GM18526 (cell line): ENCODE measurements around the gene ERCC2.

Source experiments
- POLR2A ChIP-seq: IDR thresholded peaks from 3 replicates; pipeline ENCODE4 v1.6.1; 2011; ENCODE audit not compliant: insufficient read length; ENCODE audit errors: extremely low read depth

ERCC2 gene

GRCh38 chr19:45370410-45371204 is at the start of gene ERCC2:
Gene ERCC2, minus strand, starts transcription at chr19:45370573. Its CDS starts 33 bp downstream, at chr19:45370540.
- peak; percentile 48 for TF ChIP-seq POLR2A

GRCh38 chr19:45419895-45420294 is 49.5 kb upstream of the ERCC2 start:
- TF ChIP-seq POLR2A, result no peak

- no peak for TF ChIP-seq POLR2A
Measured at GRCh38 chr19:45419396-45419795, 49.0 kb upstream of the ERCC2 start.

DNA sequence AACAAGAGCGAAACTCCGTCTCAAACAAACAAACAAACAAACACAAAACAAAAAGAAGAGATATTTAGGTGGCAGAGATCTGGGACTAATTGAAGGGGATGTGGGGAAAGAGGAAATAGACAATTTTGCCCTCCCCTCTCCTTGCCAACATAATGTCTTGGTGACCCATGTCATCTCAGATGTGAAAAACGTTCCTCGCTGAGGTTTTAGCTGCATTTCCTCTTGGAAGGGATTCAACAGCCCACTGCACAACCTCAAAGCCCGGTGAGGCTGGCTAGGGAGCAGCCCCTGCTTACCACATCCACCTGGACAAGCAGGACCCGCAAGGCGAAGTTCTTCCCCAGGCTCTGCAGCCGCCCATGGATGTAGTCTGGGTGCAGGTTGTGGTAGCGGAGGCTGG is 48.4 kb upstream of the ERCC2 start:
- no peak for TF ChIP-seq POLR2A

DNA sequence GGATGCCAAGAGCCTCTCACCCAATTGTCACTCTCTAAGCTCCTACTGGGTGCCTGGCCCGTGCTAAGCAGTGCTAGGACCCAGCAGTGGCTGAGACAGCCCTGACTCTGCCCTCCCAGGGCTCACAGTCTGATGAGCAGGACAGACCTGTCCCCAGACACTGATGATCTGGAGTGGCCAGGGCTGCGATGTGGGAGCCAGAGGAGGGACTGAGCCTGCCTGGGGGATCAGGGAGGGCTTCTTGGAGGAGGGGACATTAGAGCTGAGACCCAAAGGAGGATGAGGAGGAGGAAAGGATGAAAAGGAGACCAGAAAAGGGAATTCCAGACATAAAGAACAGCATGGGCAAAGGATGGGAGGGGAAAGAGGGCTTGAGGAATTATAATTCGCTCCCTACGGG is 46.8 kb upstream of the ERCC2 start:
- TF ChIP-seq POLR2A, result no peak

- TF ChIP-seq POLR2A, result no peak
Measured at GRCh38 chr19:45414468-45414867, 44.1 kb upstream of the ERCC2 start.

- TF ChIP-seq POLR2A, result no peak
Measured at GRCh38 chr19:45413497-45413896, 43.1 kb upstream of the ERCC2 start.

GRCh38 chr19:45409557-45409920 is 39.2 kb upstream of the ERCC2 start:
- no peak for TF ChIP-seq POLR2A

DNA sequence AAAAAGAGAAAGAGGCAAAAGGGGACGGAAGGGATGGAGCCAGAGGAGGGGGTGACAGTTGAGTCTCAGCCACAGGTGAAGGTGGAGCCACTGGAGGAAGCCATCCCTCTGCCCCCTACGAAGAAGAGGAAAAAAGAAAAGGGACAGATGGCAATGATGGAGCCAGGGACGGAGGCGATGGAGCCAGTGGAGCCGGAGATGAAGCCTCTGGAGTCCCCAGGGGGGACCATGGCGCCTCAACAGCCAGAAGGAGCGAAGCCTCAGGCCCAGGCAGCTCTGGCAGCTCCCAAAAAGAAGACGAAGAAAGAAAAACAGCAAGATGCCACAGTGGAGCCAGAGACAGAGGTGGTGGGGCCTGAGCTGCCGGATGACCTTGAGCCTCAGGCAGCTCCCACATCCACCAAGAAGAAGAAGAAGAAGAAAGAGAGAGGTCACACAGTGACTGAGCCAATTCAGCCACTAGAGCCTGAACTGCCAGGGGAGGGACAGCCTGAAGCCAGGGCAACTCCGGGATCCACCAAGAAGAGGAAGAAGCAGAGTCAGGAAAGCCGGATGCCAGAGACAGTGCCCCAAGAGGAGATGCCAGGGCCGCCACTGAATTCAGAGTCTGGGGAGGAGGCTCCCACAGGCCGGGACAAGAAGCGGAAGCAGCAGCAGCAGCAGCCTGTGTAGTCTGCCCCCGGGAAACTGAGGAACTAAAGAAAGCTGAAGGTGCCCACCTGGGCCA is 38.6 kb upstream of the ERCC2 start:
- no peak for TF ChIP-seq POLR2A

DNA sequence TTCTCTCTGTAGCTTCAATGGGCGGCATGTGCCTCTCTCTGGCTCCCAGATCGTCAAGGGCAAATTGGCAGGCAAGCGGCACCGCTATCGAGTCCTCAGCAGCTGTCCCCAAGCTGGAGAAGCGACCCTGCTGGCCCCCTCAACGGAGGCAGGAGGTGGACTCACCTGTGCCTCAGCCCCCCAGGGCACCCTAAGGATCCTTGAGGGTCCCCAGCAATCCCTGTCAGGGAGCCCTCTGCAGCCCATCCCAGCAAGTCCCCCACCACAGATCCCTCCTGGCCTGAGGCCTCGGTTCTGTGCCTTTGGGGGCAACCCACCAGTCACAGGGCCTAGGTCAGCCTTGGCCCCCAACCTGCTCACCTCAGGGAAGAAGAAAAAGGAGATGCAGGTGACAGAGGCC is 37.7 kb upstream of the ERCC2 start:
- no peak for TF ChIP-seq POLR2A

DNA sequence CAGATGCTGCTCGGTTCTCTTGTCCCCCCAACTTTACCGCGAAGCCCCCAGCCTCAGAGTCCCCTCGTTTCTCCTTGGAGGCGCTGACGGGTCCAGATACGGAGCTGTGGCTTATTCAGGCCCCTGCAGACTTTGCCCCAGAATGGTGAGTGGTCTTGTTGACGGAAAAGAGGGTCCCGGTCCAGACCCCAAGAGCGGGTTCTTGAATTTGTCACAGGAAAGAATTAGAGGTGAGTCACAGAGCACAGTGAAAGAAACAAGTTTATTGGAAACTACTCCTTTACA is 36.7 kb upstream of the ERCC2 start:
- no peak for TF ChIP-seq POLR2A

GRCh38 chr19:45406226-45407090 is 36.1 kb upstream of the ERCC2 start, which contains the start of gene POLR1G:
Gene POLR1G, plus strand, starts transcription at chr19:45406644. Its CDS starts 53 bp downstream, at chr19:45406697.
- TF ChIP-seq POLR2A, result peak; percentile 76

DNA sequence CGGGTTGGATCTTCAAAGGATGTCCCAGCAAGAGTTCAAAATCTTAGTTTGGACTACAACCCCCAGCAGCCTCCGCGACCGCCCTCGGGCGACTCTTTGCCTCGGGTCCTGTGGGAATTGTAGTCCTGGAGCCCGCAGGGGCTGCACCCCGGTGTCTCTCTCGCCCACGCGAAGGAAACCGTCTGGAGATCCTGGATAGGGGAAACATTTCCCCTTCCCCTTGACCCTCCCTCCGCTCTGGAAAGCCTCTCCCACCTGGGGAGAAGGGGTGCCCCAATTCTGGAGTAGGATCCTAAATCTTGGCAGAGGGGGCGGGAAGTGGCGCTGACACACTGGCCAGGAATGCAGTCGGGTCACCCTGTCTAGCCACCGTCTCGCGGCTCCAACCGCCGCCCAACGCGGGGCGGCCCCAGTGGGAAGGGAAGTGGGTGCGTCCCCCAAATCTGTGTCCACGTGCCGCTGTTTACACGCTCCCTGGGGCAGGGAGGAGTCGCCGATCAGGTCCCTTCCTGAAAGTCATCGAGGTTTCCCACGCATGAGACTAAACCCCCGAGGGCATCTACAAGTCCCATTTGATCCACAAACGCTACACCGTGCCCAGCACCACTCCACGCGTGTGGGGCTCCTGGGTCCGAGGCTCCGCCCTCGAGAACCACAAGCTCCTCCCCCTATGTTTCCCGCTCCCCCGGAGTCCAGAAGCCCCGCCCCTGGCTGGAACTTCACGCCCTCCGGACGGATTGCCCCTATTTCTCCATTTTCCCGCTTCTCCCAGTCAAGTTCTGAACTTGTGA is 35.3 kb upstream of the ERCC2 start:
- peak; percentile 23 for TF ChIP-seq POLR2A

GRCh38 chr19:45404557-45405434 is 34.4 kb upstream of the ERCC2 start, which contains the start of gene PPP1R13L:
Gene PPP1R13L, minus strand, starts transcription at chr19:45405069. Its CDS starts 6,751 bp downstream, at chr19:45398318.
- no peak for TF ChIP-seq POLR2A
